Gastroesophageal sphincter (tissue), 4 donors: ENCODE data around the gene PCDH11Y. TPM values are rescaled to one million over a fixed set of nuclear protein-coding genes. Genes with fewer than 3 reads are reported as not detected.
"Not testable (repeated sequence)": the region's sequence is repeated elsewhere in the genome, so short reads cannot be mapped to it uniquely, and the experiment has no call there.

Experiments used
- ATAC-seq: fragments of 150-250 bp; one replicate; pipeline ENCODE4 v1.9.1; 2016; ENCODE audit warnings: mild to moderate bottlenecking, moderate library complexity
- H3K27ac ChIP-seq, 4 donors: fragments of 200-600 bp; sonication (generic) in 3 of 4; 1 replicate in 3 of 4; 2 replicates in 1 of 4; pipeline ENCODE4 v1.5.1; 2016 to 2019
- H3K27me3 ChIP-seq: fragments of 200-600 bp; sonication (generic); one replicate; pipeline ENCODE4 v1.5.1; 2019
- H3K36me3 ChIP-seq, 2 donors: fragments of 200-600 bp; sonication (generic); one replicate each; pipeline ENCODE4 v1.5.1; 2019; ENCODE audit warnings: control low read depth in 1 of 2
- H3K4me1 ChIP-seq, 3 donors: fragments of 200-600 bp; sonication (generic); 1 replicate in 2 of 3; 2 replicates in 1 of 3; pipeline ENCODE4 v1.5.1; 2016 to 2019; ENCODE audit warnings: control low read depth in 2 of 3
- H3K4me3 ChIP-seq, 2 donors: fragments of 200-600 bp; sonication (generic); one replicate each; pipeline ENCODE4 v1.5.1; 2019; ENCODE audit warnings: mild to moderate bottlenecking in 1 of 2, moderate library complexity in 1 of 2
- H3K9me3 ChIP-seq, 3 donors: fragments of 200-600 bp; sonication (generic); one replicate each; pipeline ENCODE4 v1.5.1; 2017 to 2019; ENCODE audit warnings: control low read depth in 2 of 3
- WGBS, 2 donors: methylation state at CpG; one replicate each; pipeline ENCODE4 v1.1.5; 2018; ENCODE audit warnings: low coverage in 1 of 2; 5-methylcytosine and 5-hydroxymethylcytosine counted together
- total RNA-seq, 4 donors: library from RNA; depleted of rRNA; stranded (reverse); fragments of >200 nt; gene quantifications; one replicate each; pipeline ENCODE4 v1.1.0, GENCODE V29; 2016

The PCDH11Y gene
- total RNA-seq = 1 to 10 TPM in 2 of 4 donors, not detected in 2; 4.3 to 7.6 TPM

- not testable (repeated sequence) for H3K36me3 ChIP-seq, H3K4me1 ChIP-seq, H3K27ac ChIP-seq, ATAC-seq, H3K9me3 ChIP-seq
- H3K27me3 ChIP-seq = peaks cover 10% of the 10 kb centered on the region
- no CpG with 5 or more reads among the region's 21 CpGs for WGBS, 2 donors
- peak within 1 kb of the TSS in 1 of 2 donors; percentile 30 for H3K4me3 ChIP-seq
Measured at GRCh38 chrY:5000057-5000456, at the start of gene PCDH11Y. Gene PCDH11Y, plus strand, starts transcription at chrY:5000296. Its CDS starts 56,804 bp downstream, at chrY:5057100.

- not testable (repeated sequence) for H3K27me3 ChIP-seq, H3K36me3 ChIP-seq, H3K9me3 ChIP-seq, H3K4me3 ChIP-seq, H3K4me1 ChIP-seq, ATAC-seq, H3K27ac ChIP-seq
- WGBS, 2 donors = no CpG with 5 or more reads among the region's 4 CpGs
Measured at GRCh38 chrY:4967894-4968293, 32.2 kb upstream of the PCDH11Y start.

GRCh38 chrY:4991743-4992400 is 8.2 kb upstream of the PCDH11Y start:
- H3K27ac ChIP-seq, H3K4me1 ChIP-seq, H3K27me3 ChIP-seq, ATAC-seq, H3K4me3 ChIP-seq, H3K9me3 ChIP-seq, H3K36me3 ChIP-seq: not testable (repeated sequence)
- 43% methylated on average over 1 of the region's 8 CpGs; no CpG with 5 or more reads in 1 of the 2 donors for WGBS, 2 donors

GRCh38 chrY:4994892-4995291 is 5.2 kb upstream of the PCDH11Y start:
- WGBS, 2 donors = 43% methylated on average over 5 of the region's 5 CpGs; no CpG with 5 or more reads in 1 of the 2 donors
- not testable (repeated sequence) for H3K9me3 ChIP-seq, H3K27me3 ChIP-seq, H3K27ac ChIP-seq, H3K4me3 ChIP-seq, H3K36me3 ChIP-seq, ATAC-seq, H3K4me1 ChIP-seq

GRCh38 chrY:5002476-5003184 is 2.5 kb downstream of the PCDH11Y start:
- H3K36me3 ChIP-seq, H3K9me3 ChIP-seq, H3K27ac ChIP-seq, ATAC-seq, H3K4me1 ChIP-seq: not testable (repeated sequence)
- Histone ChIP-seq H3K27me3 (peaks cover 10% of the 10 kb centered on the region), H3K4me3 (peak overlapping the region in 1 of 2 donors; percentile 4)
- WGBS, 2 donors = 0% methylated on average over 2 of the region's 55 CpGs; no CpG with 5 or more reads in 1 of the 2 donors

GRCh38 chrY:5038972-5039523 is 39.0 kb downstream of the PCDH11Y start:
- H3K36me3 ChIP-seq, H3K9me3 ChIP-seq, H3K4me3 ChIP-seq, ATAC-seq, H3K27me3 ChIP-seq, H3K27ac ChIP-seq, H3K4me1 ChIP-seq: not testable (repeated sequence)

- not testable (repeated sequence) for H3K36me3 ChIP-seq, H3K27ac ChIP-seq, H3K9me3 ChIP-seq, ATAC-seq, H3K27me3 ChIP-seq, H3K4me3 ChIP-seq, H3K4me1 ChIP-seq
- no CpG with 5 or more reads among the region's 3 CpGs for WGBS, 2 donors
Measured at GRCh38 chrY:5083017-5083416, 82.9 kb downstream of the PCDH11Y start.

- H3K27me3 ChIP-seq, H3K27ac ChIP-seq, H3K36me3 ChIP-seq, H3K4me1 ChIP-seq, H3K4me3 ChIP-seq, ATAC-seq, H3K9me3 ChIP-seq: not testable (repeated sequence)
- WGBS, 2 donors = no CpG with 5 or more reads among the region's 2 CpGs
Measured at GRCh38 chrY:5182998-5183397, 182.9 kb downstream of the PCDH11Y start.

GRCh38 chrY:5215116-5215515 is 215.0 kb downstream of the PCDH11Y start:
- not testable (repeated sequence) for H3K27ac ChIP-seq, H3K4me3 ChIP-seq, H3K27me3 ChIP-seq, H3K9me3 ChIP-seq, H3K36me3 ChIP-seq, H3K4me1 ChIP-seq, ATAC-seq
- no CpG with 5 or more reads among the region's 2 CpGs for WGBS, 2 donors

- not testable (repeated sequence) for H3K4me3 ChIP-seq, ATAC-seq, H3K27ac ChIP-seq, H3K4me1 ChIP-seq, H3K36me3 ChIP-seq, H3K9me3 ChIP-seq, H3K27me3 ChIP-seq
- WGBS, 2 donors = 93% methylated on average over 5 of the region's 7 CpGs; no CpG with 5 or more reads in 1 of the 2 donors
Measured at GRCh38 chrY:5324931-5325330, 324.8 kb downstream of the PCDH11Y start.

GRCh38 chrY:5342220-5342619 is 342.1 kb downstream of the PCDH11Y start:
- H3K4me1 ChIP-seq, H3K27me3 ChIP-seq, H3K27ac ChIP-seq, H3K9me3 ChIP-seq, H3K4me3 ChIP-seq, H3K36me3 ChIP-seq, ATAC-seq: not testable (repeated sequence)
- no CpG with 5 or more reads among the region's 3 CpGs for WGBS, 2 donors

GRCh38 chrY:5543705-5544104 is 543.6 kb downstream of the PCDH11Y start:
- not testable (repeated sequence) for H3K4me3 ChIP-seq, H3K9me3 ChIP-seq, H3K4me1 ChIP-seq, H3K36me3 ChIP-seq, ATAC-seq, H3K27me3 ChIP-seq, H3K27ac ChIP-seq

GRCh38 chrY:5638589-5638988 is 638.5 kb downstream of the PCDH11Y start:
- not testable (repeated sequence) for H3K4me3 ChIP-seq, H3K27me3 ChIP-seq, ATAC-seq, H3K27ac ChIP-seq, H3K9me3 ChIP-seq, H3K4me1 ChIP-seq, H3K36me3 ChIP-seq
- WGBS, 2 donors = no CpG with 5 or more reads among the region's 2 CpGs

- H3K27ac ChIP-seq, H3K4me3 ChIP-seq, H3K9me3 ChIP-seq, ATAC-seq, H3K27me3 ChIP-seq, H3K36me3 ChIP-seq, H3K4me1 ChIP-seq: not testable (repeated sequence)
- WGBS, 2 donors = 60% methylated on average over 1 of the region's 2 CpGs; no CpG with 5 or more reads in 1 of the 2 donors
Measured at GRCh38 chrY:5679265-5679664, 679.2 kb downstream of the PCDH11Y start.
